ENCODE data around the gene MMP11.

The MMP11 gene

DNA sequence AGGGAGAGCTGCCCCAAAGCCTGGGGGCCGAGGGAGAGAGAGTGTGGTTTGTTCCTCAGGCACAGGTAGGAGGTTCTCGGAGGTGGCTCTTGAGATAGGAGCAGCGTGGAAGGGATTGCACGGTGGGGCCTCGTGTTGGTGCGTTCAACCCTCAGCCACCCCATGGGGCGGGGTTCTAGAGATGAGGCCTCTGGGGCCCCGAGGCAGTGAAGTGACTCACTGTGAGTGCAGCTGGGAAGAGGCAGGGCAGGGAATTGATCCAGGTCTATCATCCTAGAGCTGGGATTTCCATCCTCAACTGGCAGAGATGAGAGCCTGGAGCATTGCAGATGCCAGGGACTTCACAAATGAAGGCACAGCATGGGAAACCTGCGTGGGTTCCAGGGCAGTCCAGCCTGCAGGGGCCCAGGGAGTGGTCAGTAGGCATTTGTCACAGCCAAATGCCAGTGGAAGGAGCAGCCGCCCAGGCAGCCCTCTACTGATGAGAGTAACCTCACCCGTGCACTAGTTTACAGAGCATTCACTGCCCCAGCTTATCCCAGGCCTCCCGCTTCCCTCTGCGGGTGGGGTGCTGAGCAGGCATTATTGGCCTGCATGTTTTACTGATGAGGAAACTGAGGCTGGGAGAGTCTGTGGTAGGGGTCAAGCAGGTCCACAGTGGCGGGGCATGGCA, 9.0 kb downstream of the MMP11 start:
- DNase-seq = no peak

DNA sequence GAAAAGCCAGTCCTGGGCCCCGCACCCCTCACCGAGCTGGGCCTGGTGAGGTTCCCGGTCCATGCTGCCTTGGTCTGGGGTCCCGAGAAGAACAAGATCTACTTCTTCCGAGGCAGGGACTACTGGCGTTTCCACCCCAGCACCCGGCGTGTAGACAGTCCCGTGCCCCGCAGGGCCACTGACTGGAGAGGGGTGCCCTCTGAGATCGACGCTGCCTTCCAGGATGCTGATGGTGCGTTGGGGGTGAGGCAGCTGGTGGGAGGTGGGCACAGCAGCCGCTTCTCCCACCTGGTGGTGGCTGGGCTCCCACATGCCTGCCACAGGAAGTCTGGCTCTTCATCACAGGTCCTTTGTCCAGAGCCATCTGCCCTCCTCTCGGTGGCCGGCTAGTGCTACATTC, 9.6 kb downstream of the MMP11 start:
- no peak for DNase-seq

DNA sequence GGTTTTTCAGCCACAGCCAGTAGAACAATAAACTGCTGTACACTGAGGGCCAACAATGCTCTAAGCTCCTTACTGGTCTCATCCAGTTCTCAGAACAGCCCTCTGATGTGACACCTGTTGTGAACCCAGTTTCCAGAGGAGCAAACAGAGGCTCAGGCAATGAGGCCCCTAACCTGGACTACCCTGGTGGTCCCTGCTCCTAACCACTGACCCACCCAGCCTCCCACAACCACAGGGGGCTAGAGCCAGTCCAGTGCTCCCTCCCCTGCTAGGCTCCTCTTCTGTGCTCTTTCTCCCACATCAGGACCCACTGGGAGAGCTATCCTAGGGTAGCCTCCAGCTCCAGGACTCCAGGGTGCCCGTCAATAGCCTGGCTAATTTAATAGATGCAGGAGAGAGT, 10.1 kb downstream of the MMP11 start:
- no peak for DNase-seq

DNA sequence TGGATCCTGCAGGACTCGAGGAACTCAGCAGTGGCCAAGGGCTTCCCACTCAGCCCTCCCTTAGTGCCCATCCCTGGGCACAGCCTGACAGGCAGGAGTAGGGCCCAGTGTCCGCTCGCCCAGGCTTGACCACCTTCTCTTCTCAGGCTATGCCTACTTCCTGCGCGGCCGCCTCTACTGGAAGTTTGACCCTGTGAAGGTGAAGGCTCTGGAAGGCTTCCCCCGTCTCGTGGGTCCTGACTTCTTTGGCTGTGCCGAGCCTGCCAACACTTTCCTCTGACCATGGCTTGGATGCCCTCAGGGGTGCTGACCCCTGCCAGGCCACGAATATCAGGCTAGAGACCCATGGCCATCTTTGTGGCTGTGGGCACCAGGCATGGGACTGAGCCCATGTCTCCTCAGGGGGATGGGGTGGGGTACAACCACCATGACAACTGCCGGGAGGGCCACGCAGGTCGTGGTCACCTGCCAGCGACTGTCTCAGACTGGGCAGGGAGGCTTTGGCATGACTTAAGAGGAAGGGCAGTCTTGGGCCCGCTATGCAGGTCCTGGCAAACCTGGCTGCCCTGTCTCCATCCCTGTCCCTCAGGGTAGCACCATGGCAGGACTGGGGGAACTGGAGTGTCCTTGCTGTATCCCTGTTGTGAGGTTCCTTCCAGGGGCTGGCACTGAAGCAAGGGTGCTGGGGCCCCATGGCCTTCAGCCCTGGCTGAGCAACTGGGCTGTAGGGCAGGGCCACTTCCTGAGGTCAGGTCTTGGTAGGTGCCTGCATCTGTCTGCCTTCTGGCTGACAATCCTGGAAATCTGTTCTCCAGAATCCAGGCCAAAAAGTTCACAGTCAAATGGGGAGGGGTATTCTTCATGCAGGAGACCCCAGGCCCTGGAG, 10.9 kb downstream of the MMP11 start:
- no peak for DNase-seq

DNA sequence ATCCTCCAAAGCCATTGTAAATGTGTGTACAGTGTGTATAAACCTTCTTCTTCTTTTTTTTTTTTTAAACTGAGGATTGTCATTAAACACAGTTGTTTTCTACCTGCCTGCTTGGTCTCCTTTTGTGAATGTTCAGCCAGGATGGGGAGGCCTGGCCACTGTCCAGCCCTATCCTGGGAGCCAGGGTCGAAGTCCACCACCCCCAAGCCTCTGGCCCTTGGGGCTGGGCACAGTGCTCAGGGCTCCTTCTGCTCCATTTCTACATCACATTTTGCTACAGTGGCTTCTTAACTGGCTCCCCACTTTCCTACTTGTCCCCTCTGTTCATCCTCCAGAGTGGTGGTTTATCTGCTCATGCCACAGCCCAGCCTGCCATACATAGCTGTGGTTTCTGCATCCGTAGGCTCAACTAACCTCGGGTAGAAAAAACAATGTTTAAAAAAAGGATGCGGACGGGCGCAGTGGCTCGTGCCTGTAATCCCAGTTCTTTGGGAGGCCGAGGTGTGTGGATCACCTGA, 11.6 kb downstream of the MMP11 start:
- DNase-seq = peak; percentile 39

DNA sequence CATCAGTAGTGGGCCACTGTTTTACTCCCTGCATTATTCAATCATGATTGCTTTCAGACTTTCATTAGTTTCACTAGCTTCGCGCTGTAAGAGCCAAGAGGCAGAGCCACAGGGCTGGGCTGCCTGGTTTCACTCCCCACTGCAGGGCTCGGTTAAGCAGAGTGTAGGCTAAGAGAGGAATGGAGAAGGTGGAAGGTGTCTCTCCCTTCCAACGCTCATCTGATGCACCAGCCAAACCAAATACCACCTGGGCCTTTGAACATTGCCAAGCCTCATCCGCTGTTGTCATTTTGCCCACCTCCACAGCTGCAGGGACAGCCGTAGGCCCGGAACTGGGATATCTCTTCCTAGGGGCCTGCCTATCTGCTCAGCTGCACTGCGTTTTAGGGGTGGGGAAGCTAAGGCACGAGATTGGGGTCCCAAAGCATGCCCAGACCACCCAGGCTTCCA, 13.6 kb downstream of the MMP11 start:
- DNase-seq = no peak

DNA sequence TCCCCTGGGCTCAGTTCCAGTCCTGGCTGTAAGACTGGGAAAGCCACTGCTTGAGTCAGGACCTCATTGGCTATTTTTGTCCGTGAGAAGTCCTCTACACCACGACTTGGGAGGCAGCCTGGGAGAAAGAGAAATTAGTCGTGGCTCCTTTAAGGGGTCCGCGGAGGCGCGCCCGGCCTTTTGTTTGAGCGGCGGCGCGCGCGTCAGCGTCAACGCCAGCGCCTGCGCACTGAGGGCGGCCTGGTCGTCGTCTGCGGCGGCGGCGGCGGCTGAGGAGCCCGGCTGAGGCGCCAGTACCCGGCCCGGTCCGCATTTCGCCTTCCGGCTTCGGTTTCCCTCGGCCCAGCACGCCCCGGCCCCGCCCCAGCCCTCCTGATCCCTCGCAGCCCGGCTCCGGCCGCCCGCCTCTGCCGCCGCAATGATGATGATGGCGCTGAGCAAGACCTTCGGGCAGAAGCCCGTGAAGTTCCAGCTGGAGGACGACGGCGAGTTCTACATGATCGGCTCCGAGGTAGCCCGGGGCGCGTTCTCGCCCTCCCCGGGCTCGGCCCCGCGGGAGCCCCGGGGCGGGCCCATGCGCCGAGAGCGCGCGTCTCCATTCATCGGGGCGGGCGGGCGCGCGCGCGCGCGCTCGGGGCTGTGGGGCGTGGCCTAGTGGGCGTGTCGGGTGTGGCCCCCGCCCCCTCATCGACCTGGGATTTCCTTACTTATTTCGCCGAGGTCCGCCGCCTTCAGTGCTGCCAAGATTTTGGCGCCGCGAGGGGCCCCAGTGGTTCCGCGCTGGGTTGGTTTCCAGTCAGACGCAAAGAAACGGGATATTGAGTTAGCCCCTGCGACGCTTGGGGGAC, 14.3 kb downstream of the MMP11 start, which contains the start of gene SMARCB1:
SMARCB1 (plus strand) TSS at position 215 of the 848 bp plus-strand sequence; CDS start at position 419, 204 bp downstream.
- peak; percentile 97 for DNase-seq

DNA sequence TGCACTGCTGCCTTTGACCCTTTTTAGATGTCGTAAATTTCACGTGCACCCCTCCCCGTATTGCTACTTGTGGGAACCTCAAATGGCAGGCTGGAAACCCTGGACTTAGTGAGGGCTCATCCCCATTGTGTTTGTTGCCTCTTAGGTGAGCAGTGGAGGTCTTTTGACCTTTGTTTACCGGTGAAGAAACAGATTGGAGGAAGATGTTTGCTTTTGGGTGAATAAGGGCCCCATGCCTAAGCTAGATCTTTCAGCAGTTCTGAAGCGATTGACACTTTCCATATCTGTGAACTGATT, 14.9 kb downstream of the MMP11 start:
- DNase-seq = no peak

DNA sequence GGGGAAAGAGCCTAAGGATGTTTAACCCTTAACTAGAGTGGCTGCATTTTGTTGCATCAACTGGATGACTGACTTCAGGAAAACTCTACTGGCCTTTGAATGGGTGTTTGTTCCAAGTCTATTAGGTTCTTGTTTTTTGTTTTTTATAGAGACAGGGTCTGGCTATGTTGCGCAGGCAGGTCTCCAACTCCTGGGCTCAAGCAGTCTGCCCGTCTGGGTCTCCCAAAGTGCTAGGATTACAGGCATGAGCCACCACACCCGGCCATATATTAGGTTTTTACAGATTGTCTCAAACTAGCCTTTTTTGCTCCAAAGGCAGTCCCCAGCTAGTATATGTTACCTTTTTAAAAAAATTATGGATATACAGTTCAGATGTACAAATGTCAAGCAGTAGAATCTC, 15.3 kb downstream of the MMP11 start:
- no peak for DNase-seq

DNA sequence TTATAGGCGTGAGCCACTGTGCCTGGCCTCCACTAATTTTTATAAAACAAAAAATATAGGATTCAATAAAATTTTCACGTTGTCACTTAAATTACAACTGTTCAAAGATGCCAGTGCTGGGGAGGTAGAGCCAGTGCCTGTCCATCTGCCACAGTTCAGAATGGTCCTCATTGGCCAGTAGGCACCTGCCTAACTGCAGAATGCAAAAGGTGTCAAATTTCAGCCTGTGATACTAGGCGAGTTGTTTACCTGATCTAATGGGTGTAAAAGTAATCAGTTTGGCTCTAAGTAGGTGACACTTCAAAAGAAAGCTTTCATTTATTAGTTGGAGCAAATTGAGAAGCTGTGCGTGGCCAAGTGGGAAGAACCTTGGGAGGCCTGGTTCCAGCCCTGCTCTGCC, 16.5 kb downstream of the MMP11 start:
- no peak for DNase-seq

DNA sequence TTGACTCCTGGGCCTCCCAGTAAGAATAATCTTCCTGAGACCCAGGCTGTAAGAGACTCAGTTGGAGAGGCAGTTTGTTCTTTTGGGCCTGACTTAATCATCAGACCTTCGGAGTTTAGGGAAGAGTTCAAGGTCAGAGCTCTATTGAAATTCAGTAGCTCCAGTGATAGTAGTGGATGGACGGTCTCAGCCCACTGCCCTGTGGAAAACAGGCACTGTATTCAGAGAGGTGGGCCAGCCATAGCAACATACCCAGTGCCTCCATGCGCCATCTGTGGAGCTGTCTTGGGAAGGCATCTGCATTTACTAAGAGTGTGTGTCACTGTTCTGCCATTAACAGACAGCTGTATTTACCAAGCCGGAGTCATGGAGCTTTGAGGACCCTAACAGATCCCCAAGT, 17.0 kb downstream of the MMP11 start:
- no peak for DNase-seq

DNA sequence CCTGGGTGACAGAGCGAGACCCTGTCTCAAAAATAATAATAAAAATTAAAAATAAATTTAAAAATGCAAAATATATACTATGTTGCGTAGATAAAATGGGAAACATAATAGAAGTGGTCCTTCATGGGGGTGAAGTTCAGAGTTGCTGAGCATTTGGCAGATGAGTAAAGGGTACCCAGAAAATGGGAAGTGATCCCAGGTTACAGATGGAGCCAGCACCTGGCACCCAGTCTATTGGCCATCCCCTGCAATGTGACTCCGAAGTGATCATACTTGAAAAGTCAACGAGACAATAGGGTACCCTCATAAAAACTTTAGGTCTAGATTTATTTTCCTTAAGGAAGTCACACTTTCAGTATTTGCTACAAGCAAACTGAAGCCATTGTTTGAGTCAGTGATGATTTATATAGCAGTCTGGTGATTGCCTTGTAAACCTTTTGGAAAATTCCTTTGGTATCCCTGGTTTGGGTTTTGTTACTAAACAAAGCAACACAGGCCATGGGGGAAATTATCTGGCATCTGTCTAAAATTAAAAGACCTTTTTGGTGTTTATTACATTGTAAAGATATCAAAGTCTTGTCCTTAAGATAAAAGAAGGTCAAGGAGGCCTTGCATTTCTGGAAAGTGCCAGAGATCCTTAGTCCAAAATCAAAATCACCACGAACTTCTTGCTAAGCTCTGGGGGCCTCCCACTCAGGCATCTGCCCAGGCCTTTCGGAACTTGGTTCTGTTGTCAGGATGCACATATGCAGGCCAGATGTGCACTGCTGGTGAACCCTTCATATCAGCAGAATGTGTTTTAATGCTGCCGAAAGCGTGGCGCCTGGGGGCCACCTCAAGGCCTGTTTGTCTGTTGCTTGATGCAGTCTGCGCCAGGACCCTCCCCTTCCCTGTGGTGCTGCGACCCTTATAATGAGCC, 18.4 kb downstream of the MMP11 start:
- DNase-seq = no peak

DNA sequence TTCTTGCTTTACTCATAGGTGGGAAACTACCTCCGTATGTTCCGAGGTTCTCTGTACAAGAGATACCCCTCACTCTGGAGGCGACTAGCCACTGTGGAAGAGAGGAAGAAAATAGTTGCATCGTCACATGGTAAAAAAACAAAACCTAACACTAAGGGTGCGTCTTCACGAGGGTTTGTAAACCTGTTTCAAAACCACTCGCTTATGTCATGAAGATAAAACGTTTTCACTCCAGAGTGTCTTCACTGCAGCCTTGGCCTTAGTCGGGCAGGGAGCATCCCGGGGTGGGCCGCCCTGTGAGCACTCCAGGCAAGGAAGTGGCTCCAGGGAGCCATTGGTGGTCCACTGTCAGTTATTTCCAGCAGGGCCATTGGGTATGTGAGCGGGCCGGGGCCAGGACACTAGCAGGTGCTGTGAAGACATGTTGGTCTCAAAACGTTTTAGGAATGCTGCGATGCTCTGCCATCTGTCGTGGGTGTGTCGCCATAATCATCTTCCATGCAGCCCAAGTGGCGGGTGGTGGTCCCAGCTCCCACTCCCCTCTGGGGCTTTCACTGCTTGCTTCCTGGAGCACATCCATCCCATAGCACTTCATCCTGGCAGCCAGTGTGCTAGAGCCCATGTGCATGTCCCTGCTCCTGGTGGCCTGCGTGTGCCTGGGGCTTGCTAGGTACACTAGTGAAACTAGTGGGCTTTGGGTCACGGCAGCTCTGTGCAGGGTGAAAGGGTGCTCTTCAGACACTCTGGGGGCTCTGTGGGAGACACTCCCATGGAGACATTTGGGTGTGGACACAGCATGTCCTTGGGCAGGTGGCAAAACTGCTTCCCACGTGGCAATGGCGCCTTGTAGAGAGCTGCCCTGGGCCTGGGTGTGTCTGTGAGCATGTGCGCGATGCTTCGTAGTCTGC, 19.3 kb downstream of the MMP11 start:
- DNase-seq = no peak

DNA sequence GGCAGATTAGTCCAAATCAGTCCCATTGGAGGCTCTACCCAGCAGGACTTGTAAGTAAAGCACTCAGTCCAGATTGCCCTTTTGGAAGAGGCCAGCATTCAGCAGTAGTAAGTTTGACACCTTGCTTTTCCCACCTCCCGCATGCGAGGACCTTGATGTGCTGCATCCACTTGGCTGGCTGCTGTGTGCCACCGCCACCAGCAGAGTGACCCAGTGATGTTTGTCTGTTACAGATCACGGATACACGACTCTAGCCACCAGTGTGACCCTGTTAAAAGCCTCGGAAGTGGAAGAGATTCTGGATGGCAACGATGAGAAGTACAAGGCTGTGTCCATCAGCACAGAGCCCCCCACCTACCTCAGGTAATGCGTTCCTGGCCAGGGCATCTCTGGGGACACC, 20.7 kb downstream of the MMP11 start:
- no peak for DNase-seq

DNA sequence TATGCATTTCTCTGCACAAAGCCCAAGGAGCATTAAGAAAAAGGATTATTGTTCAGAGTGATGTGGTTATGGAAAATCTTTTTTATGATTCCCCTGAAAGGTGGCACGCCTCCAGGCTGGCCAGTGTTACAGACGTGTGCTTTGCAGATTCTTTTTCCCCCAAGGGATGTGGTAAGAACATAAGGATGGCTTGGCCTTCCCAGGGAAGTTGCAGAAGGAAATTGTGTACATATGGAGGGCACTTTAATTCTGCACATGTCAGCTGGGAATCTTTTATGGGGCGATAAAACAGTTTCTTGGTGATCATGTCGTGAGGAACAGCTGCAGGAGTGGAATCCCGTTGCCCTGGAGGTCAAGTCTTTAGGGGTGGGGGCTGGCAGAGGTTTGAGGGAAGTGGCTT, 23.8 kb downstream of the MMP11 start:
- DNase-seq = no peak

DNA sequence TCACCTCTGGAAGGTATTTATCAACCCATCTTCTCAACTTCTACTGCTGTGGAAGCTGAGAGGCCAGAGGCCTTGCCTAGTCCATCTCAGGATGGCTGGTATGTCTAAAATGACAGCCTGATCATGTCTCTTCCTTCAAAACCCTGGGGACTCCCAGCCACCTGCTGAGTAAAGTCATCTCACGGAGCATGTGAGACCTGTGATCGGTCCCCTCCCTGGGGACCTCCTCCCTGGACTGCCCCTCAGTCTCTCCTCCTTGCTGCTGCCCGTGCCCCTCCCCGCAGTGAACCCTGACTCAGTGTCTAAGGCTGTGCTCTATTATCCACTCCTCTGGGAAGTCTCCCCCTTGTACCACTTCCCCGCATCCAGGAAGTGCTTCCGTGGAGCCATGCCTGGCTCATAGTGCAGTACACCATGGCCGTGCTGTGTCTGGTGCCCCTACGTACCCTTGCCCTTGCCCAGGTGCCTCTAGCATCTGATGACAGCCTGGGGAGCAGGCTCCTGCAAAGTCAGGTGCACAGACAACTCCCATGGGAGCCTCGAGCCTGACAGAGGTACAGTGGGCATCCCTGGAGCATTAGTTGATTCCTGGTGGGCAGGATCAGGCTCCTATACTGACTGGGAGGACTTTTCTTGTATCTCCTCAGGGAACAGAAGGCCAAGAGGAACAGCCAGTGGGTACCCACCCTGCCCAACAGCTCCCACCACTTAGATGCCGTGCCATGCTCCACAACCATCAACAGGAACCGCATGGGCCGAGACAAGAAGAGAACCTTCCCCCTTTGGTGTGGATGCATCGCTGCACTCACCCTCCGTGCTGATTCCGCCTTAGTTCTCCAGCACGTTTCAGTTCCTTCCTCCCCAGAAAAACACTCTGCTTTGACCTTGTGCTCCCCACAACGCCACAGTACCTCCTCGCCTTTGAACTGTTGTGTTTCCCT, 27.9 kb downstream of the MMP11 start:
- no peak for DNase-seq

DNA sequence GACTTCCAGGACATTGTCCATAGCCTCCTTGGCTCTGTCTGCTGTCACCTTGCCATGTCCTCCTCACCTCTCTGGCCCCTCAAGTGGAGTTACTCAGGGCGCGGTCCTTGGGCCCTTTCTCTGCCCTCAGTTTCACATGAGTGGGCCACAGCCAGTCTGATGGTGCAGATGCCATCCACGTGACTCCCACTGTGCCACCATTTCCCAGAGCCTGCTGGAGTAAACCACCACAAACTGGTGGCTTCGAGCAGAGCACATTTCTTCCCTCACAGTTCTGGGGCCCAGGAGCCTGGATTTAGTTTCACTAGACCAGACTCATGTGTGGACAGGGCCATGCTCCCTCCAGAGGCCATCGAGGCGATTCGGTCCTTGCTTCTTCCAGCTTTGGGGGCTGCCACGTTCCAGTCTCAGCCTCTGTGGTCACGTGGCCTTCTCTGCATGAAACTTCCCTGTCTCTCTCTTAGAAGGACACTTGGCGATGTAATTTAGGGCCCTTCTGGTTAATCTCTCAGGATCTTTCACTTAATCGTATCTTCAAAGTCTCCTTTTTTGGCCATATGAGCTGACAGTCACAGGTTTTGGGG, 28.7 kb downstream of the MMP11 start:
- DNase-seq = no peak

DNA sequence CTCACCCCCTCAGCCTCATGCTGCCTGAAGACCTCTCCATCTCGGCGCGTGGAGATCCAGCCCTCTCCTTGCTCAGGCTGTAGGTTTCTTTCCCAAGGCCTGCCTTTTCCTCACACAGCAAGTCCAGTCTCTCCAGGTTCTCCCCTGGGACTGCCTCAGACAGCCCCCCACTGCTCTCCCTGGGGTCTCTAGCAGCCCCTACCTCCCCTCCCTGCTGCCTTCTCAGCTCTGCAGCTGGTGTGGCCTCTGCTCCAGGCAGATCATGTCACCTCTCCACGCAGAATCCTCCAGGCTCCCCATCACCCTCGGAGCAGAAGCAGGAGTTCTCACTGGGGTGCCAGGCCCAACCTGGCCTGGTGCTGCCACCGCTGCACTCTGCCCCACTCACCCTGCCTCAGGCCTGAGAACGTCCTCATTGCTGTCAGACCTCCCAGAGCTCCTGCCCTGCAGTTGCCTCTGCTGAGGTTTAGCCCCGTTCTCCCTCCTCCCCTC, 29.3 kb downstream of the MMP11 start:
- no peak for DNase-seq
